ENCODE measurements around the gene PRKD1.
"Not testable (repeated sequence)": the region's sequence is repeated elsewhere in the genome, so short reads cannot be mapped to it uniquely, and the experiment has no call there.

Gene PRKD1

GRCh38 chr14:29743531-29743930, 184.1 kb downstream of the PRKD1 start:
- no peak for DNase-seq (ENCODE audit: low read depth in 2 of 2)

- DNase-seq (ENCODE audit: low read depth in 2 of 2) = no peak
Measured at GRCh38 chr14:29741909-29742401, 185.7 kb downstream of the PRKD1 start.

GRCh38 chr14:29740491-29740890, 187.2 kb downstream of the PRKD1 start:
- DNase-seq (ENCODE audit: low read depth in 2 of 2) = no peak

- no peak for DNase-seq (ENCODE audit: low read depth in 2 of 2)
Measured at GRCh38 chr14:29738950-29739349, 188.7 kb downstream of the PRKD1 start.

- DNase-seq (ENCODE audit: low read depth in 2 of 2) = no peak
Measured at GRCh38 chr14:29738056-29738455, 189.6 kb downstream of the PRKD1 start.

- no peak for DNase-seq (ENCODE audit: low read depth in 2 of 2)
Measured at GRCh38 chr14:29735459-29735858, 192.2 kb downstream of the PRKD1 start.

- no peak for DNase-seq (ENCODE audit: low read depth in 2 of 2)
Measured at GRCh38 chr14:29734732-29735131, 192.9 kb downstream of the PRKD1 start.

GRCh38 chr14:29726560-29727331, 200.9 kb downstream of the PRKD1 start:
- DNase-seq (ENCODE audit: low read depth in 2 of 2) = not testable (repeated sequence)

GRCh38 chr14:29724991-29725390, 202.7 kb downstream of the PRKD1 start:
- DNase-seq (ENCODE audit: low read depth in 2 of 2) = no peak

GRCh38 chr14:29722831-29723230, 204.8 kb downstream of the PRKD1 start:
- DNase-seq (ENCODE audit: low read depth in 2 of 2) = no peak

GRCh38 chr14:29721586-29721985, 206.1 kb downstream of the PRKD1 start:
- DNase-seq (ENCODE audit: low read depth in 2 of 2) = no peak

- DNase-seq (ENCODE audit: low read depth in 2 of 2) = no peak
Measured at GRCh38 chr14:29717901-29718300, 209.7 kb downstream of the PRKD1 start.

- no peak for DNase-seq (ENCODE audit: low read depth in 2 of 2)
Measured at GRCh38 chr14:29716150-29716549, 211.5 kb downstream of the PRKD1 start.

GRCh38 chr14:29712601-29713000, 215.0 kb downstream of the PRKD1 start:
- DNase-seq (ENCODE audit: low read depth in 2 of 2) = no peak

GRCh38 chr14:29710015-29710414, 217.6 kb downstream of the PRKD1 start:
- no peak for DNase-seq (ENCODE audit: low read depth in 2 of 2)

GRCh38 chr14:29709490-29709889, 218.2 kb downstream of the PRKD1 start:
- DNase-seq (ENCODE audit: low read depth in 2 of 2) = no peak

GRCh38 chr14:29706700-29707099, 220.9 kb downstream of the PRKD1 start:
- DNase-seq (ENCODE audit: low read depth in 2 of 2) = no peak

GRCh38 chr14:29705801-29706200, 221.8 kb downstream of the PRKD1 start:
- no peak for DNase-seq (ENCODE audit: low read depth in 2 of 2)

- not testable (repeated sequence) for DNase-seq (ENCODE audit: low read depth in 2 of 2)
Measured at GRCh38 chr14:29689597-29689996, 238.1 kb downstream of the PRKD1 start.

GRCh38 chr14:29687866-29688265, 239.8 kb downstream of the PRKD1 start:
- DNase-seq (ENCODE audit: low read depth in 2 of 2) = no peak

GRCh38 chr14:29687071-29687765, 240.4 kb downstream of the PRKD1 start:
- DNase-seq (ENCODE audit: low read depth in 2 of 2) = no peak

GRCh38 chr14:29684926-29685325, 242.7 kb downstream of the PRKD1 start:
- DNase-seq (ENCODE audit: low read depth in 2 of 2) = no peak

- no peak for DNase-seq (ENCODE audit: low read depth in 2 of 2)
Measured at GRCh38 chr14:29682789-29683188, 244.9 kb downstream of the PRKD1 start.

Data from stimulated activated CD8-positive, alpha-beta memory T cell treated with anti-CD3 and anti-CD28 coated beads, Interleukin-15, amount 100 ng/mL, for 48 hours (primary cell).